ENCODE measurements around the gene ZNF20.
A peak's percentile ranks its signal among the peaks of the same experiment; 100 is the strongest.
"Not testable (repeated sequence)": the region's sequence is repeated elsewhere in the genome, so short reads cannot be mapped to it uniquely, and the experiment has no call there.

The ZNF20 gene

DNA sequence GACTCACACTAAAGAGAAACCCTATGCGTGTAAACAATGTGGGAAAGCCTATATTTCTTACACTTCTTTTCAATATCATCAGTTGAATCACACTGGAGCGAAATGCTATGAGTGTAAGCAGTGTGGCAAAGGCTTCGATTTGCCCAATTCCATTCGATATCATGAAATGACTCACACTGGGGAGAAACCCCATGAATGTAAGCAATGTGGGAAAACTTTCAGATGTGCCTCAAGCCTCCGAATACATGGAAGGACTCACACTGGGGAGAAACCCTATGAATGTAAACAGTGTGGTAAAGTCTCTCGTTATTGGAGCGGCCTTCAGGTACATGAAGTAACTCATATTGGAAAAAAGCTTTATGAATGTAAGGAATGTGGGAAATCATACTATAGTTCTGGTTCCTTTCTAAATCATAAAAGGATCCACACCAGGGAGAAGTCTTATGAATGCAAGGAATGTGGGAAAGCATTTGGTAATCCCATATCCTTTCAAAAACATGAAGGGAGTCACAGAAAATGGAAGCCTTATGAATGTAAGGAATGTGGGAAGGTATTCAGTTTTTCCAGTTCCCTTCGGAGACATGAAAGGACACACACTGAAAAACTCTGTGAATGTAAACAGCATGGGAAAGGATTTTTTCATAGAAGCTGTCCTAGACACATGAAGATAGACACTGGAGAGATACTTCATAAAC lies 28.1 kb downstream of the ZNF20 start:
- no peak for DNase-seq

DNA sequence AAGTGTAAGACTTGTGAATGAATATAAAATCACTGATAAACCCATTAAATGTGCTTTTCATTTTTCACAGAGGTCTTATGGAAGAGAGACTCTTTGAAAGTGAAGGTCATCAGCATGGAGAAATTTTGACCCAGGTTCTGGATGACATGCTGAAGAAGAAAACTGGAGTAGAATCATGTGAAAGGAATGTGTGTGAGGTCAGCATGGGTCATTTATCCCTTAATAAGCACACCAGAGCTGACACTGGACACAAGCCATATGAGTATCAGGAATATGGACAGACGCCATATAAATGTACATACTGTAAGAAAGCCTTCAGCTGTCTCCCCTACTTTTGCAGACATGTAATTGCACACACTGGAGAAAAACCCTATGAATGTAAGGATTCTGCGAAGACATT lies 29.0 kb downstream of the ZNF20 start:
- no peak for DNase-seq

DNA sequence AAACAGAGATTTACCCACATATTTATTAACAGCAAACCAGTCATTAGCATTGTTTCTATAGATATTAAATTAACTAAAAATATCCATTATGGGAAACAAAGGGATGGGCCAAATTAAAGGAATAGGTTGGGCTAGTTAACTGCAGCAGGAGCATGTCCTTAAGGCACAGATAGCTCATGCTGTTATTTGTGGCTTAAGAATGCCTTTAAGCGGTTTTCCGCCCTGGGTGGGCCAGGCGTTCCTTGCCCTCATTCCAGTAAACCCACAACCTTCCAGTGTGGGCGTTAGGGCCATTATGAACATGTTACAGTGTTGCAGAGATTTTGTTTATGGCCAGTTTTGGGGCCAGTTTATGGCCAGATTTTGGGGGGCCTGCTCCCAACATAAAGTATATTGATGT lies 36.2 kb downstream of the ZNF20 start:
- DNase-seq, result not testable (repeated sequence)

- no peak for DNase-seq
Measured at GRCh38 chr19:12098040-12098439, 42.1 kb downstream of the ZNF20 start.

DNA sequence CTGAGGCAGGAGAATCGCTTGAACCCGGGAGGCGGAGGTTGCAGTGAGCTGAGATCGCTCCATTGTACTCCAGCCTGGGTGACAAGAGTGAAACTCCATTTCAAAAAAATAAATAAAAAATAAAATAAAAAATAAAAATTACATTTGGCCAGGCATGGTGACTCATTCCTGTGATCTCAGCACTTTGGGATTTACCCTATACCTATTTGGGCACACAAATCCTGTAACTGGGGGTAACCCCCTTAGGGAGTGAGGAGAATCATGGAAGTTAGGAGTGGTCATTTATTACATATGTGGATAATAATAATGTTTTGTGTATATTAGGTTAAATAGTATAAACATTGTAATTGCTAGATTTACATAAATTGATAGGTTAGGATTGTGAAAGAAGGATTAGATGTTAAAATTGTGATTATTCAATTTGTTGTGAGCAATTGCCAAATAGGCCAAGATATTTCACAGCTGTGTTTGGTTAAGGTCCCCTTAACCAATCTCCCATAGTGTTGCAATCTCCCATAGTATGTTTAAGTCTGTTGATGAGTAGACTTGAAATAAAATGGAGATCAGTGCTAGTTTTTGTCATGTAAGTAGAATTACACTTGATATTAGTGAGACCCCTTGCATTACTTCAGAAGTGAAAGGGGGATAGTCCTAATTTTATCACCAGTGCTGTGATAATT lies 44.9 kb downstream of the ZNF20 start:
- DNase-seq, result no peak

DNA sequence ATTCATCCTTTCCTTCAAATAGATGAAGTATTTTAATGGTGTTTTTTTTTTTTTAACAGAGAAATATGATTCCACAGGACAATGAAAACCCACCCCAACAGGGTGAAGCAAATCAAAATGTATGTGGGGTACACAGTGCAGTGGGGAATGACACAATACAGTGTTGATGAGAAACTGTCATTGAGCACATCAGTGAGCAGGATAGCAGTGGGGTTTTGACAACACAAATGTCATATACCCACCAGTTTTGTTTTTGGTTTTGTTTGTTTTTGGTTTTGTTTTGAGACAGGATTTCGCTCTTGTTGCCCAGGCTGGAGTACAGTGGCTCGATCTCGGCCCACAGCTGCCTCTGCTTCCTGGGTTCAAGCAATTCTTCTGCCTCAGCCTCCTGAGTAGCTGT lies 46.4 kb downstream of the ZNF20 start:
- no peak for DNase-seq

- DNase-seq, result no peak
Measured at GRCh38 chr19:12092956-12093355, 47.2 kb downstream of the ZNF20 start.

DNA sequence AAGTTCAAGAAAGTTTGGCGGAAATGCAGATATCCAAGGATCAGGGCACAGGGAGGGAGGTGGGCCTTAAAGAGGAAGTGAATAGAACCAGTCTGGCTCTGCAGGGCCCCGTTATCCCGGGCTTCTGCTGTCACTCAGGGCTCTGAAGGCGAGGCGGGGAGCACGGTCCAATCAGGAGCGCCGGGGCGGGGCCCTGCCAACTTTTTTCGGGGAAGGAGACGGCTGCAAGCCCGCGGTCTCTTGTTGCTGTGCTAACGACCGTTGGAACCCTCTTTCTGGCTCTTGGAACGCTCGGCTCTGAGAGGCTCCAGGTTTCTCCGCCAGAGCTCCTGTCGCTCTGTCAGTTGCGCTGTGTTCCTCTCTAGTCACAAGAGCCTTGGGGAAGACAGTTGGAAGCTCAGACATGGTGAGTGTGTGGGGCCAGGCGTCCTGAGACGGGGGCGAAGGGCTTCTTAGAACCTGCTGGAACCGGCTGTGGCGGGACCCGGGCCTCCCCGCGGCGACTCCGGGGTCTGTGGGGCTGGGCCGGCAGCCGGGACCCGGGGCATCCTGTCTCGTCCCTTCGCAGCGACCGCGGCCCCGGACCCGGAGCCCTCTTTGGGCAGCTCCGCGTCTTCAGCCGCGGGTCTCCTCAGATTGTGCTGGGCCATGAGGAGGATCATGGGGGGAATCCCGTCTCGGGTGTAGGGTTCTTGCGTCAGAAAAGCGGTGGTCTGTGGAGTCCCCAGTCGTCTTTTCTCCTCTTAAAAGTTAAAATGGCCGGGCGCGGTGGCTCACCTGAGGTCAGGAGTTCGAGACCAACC lies 47.9 kb downstream of the ZNF20 start:
- no peak for DNase-seq

GRCh38 chr19:12090807-12091206 lies 49.3 kb downstream of the ZNF20 start:
- DNase-seq, result peak; percentile 40

DNA sequence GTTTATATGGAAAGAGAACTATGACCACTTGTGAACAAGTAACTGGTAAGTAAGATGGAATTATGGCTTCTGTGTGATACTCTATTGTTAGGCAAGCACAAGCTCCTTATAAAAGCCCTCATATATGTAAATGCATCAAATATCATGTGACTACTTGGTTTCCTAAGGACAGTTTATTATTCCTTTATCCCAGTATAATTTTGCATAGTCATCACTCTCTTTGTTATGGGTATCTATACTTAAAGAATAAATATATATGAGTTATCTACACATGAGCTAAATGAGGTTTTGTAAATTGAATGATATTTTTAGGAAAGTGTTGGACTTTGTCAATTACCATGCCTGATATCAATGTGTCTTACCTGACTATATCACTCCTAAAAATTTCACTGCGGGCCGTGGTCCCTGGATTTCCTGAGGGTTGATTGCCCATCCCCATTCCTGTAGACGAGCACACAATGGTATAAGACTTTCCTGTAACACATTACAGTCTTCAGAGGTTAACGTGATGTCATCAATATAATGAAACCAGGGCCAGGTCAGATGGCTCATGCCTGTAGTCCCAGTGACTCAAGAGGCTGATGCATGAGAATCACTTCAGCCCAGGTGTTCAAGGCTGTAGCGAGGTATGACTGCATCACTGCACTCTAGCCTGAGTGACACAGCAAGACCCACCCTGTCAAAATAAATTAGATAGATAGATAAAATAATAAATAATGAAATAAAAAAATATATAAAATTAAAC lies 54.9 kb downstream of the ZNF20 start:
- DNase-seq, result no peak

GRCh38 chr19:12083336-12083735 lies 56.8 kb downstream of the ZNF20 start:
- DNase-seq, result not testable (repeated sequence)
